ENCODE measurements around the gene TMEM39B. TPM values are rescaled to one million over a fixed set of nuclear protein-coding genes. Genes with fewer than 3 reads are reported as not detected.
"Not testable (repeated sequence)": the region's sequence is repeated elsewhere in the genome, so short reads cannot be mapped to it uniquely, and the experiment has no call there.

Gene TMEM39B
- total RNA-seq, 2 donors from 2014 or later = 4.4 to 10.2 TPM

- ATAC-seq = peak; percentile 66
- no peak for TF ChIP-seq POLR2A (IDR thresholded peaks at IDR 0.05)
- peak; percentile 15 to 60 (median 58) for TF ChIP-seq CTCF (IDR thresholded peaks at IDR 0.05)
- intact Hi-C loops (cut with DNase I) = no loop called here
- DNase-seq = no peak
- Histone ChIP-seq H3K27me3 (no peaks in the 10 kb centered on the region), H3K4me3 (no peak overlapping the region), H3K36me3 (replicated peaks in 1 of 2; ENCODE audit: insufficient read depth in 1 of 2, low read depth in 2 of 2) (peaks cover 6 to 14% of the 10 kb centered on the region in 2 donors), H3K27ac (peak overlapping the region in 1 of 4 donors; percentile 35), H3K9me3 (no peaks in the 10 kb centered on the region), H3K4me1 (peaks cover 17% of the 10 kb centered on the region)
- WGBS, 2 donors = 17 to 44% methylated on average over 1 of the region's 1 CpG
Measured at GRCh38 chr1:32063261-32063681, 9.5 kb upstream of the TMEM39B start.

- H3K27me3 ChIP-seq; DNase-seq; ATAC-seq; H3K36me3 ChIP-seq (replicated peaks in 1 of 2; ENCODE audit: insufficient read depth in 1 of 2, low read depth in 2 of 2); H3K9me3 ChIP-seq; intact Hi-C loops (cut with DNase I); H3K4me3 ChIP-seq: not testable (repeated sequence)
- Histone ChIP-seq H3K27ac (peak overlapping the region in 1 of 4 donors; percentile 52), H3K4me1 (peaks cover 17% of the 10 kb centered on the region)
- 70 to 77% methylated on average over 21 of the region's 21 CpGs for WGBS, 2 donors
Measured at GRCh38 chr1:32065613-32066488, 6.9 kb upstream of the TMEM39B start.

GRCh38 chr1:32066489-32066873 lies 6.3 kb upstream of the TMEM39B start:
- H3K27me3 ChIP-seq = no peaks in the 10 kb centered on the region
- ATAC-seq (peak; percentile 34), DNase-seq (peak; percentile 43 to 88 (median 58))
- H3K4me3 ChIP-seq = no peak overlapping the region
- H3K9me3 ChIP-seq = no peaks in the 10 kb centered on the region
- H3K4me1 ChIP-seq = peaks cover 17% of the 10 kb centered on the region
- intact Hi-C loops (cut with DNase I) = no loop called here
- TF ChIP-seq POLR2A (IDR thresholded peaks at IDR 0.05) = no peak
- H3K36me3 ChIP-seq (replicated peaks in 1 of 2; ENCODE audit: insufficient read depth in 1 of 2, low read depth in 2 of 2) = no peaks in the 10 kb centered on the region
- H3K27ac ChIP-seq = peak overlapping the region in 1 of 4 donors; percentile 52
- 16 to 18% methylated on average over 4 of the region's 4 CpGs for WGBS, 2 donors

GRCh38 chr1:32068957-32069588 lies 3.7 kb upstream of the TMEM39B start:
- no peak overlapping the region for H3K4me3 ChIP-seq
- intact Hi-C loops (cut with DNase I) = no loop called here
- no peaks in the 10 kb centered on the region for H3K9me3 ChIP-seq
- H3K27me3 ChIP-seq = no peaks in the 10 kb centered on the region
- peaks cover 20% of the 10 kb centered on the region for H3K4me1 ChIP-seq
- ATAC-seq (no peak), DNase-seq (no peak)
- no peaks in the 10 kb centered on the region for H3K36me3 ChIP-seq (replicated peaks in 1 of 2; ENCODE audit: insufficient read depth in 1 of 2, low read depth in 2 of 2)
- WGBS, 2 donors = 50 to 55% methylated on average over 5 of the region's 5 CpGs
- H3K27ac ChIP-seq = no peak overlapping the region
- TF ChIP-seq CTCF (IDR thresholded peaks at IDR 0.05) = no peak
- no peak for TF ChIP-seq POLR2A (IDR thresholded peaks at IDR 0.05)

- Histone ChIP-seq H3K27me3 (no peaks in the 10 kb centered on the region), H3K4me1 (peaks cover 14% of the 10 kb centered on the region), H3K9me3 (no peaks in the 10 kb centered on the region), H3K27ac (peak overlapping the region; percentile 75 to 93 (median 91)), H3K36me3 (replicated peaks in 1 of 2; ENCODE audit: insufficient read depth in 1 of 2, low read depth in 2 of 2) (peaks cover 0 to 2% of the 10 kb centered on the region in 2 donors), H3K4me3 (peak overlapping the region; percentile 61 to 77)
- WGBS, 2 donors = 16 to 17% methylated on average over 14 of the region's 14 CpGs
- DNase-seq = no peak
- intact Hi-C loops (cut with DNase I) = no loop called here
- TF ChIP-seq POLR2A (IDR thresholded peaks at IDR 0.05) (no peak), CTCF (IDR thresholded peaks at IDR 0.05) (no peak)
- ATAC-seq = no peak
Measured at GRCh38 chr1:32071758-32072621, 749 bp upstream of the TMEM39B start.
